ENCODE data around the gene CNNM4.

The CNNM4 gene

GRCh38 chr2:96847586-96847985 is 86.9 kb downstream of the CNNM4 start:
- H3K4me1 ChIP-seq = no peaks in the 10 kb centered on the region
- peaks cover 27 to 70% (median 59%) of the 10 kb centered on the region in 3 donors for H3K36me3 ChIP-seq
- H3K9me3 ChIP-seq = no peaks in the 10 kb centered on the region
- no peak for DNase-seq
- H3K27ac ChIP-seq = no peak overlapping the region
- no peaks in the 10 kb centered on the region for H3K27me3 ChIP-seq
- intact Hi-C loops (cut with DNase I; ENCODE audit: low total_unique reads) = no loop called here
- no peak overlapping the region for H3K4me3 ChIP-seq
- no peak for TF ChIP-seq CTCF (IDR thresholded peaks at IDR 0.05)

- Histone ChIP-seq H3K36me3 (peaks cover 31 to 77% (median 66%) of the 10 kb centered on the region in 3 donors), H3K27ac (no peak overlapping the region), H3K9me3 (no peaks in the 10 kb centered on the region), H3K4me3 (no peak overlapping the region), H3K27me3 (no peaks in the 10 kb centered on the region), H3K4me1 (no peaks in the 10 kb centered on the region)
- TF ChIP-seq CTCF (IDR thresholded peaks at IDR 0.05) = no peak
- no peak for DNase-seq
- intact Hi-C loops (cut with DNase I; ENCODE audit: low total_unique reads) = loop anchor here (2.0 kb wide), 1 partner anchor 109 kb away; no protein-coding TSS in a partner anchor
Measured at GRCh38 chr2:96848264-96848663, 87.6 kb downstream of the CNNM4 start.

GRCh38 chr2:96852667-96853066 is 92.0 kb downstream of the CNNM4 start:
- H3K27me3 ChIP-seq = no peaks in the 10 kb centered on the region
- no peak for TF ChIP-seq CTCF (IDR thresholded peaks at IDR 0.05)
- DNase-seq = no peak
- H3K4me1 ChIP-seq = peaks cover 0 to 14% (median 9%) of the 10 kb centered on the region in 4 donors
- H3K4me3 ChIP-seq = no peak overlapping the region
- H3K27ac ChIP-seq = no peak overlapping the region
- peaks cover 40 to 69% (median 53%) of the 10 kb centered on the region in 3 donors for H3K36me3 ChIP-seq
- no peaks in the 10 kb centered on the region for H3K9me3 ChIP-seq
- intact Hi-C loops (cut with DNase I; ENCODE audit: low total_unique reads) = no loop called here

GRCh38 chr2:96853321-96853720 is 92.6 kb downstream of the CNNM4 start:
- no peak for DNase-seq

GRCh38 chr2:96856776-96857666 is 96.3 kb downstream of the CNNM4 start:
- no peak for DNase-seq
- H3K9me3 ChIP-seq = no peaks in the 10 kb centered on the region
- H3K4me1 ChIP-seq = peaks cover 0 to 37% (median 29%) of the 10 kb centered on the region in 4 donors
- H3K27ac ChIP-seq = peak overlapping the region; percentile 84 to 85
- intact Hi-C loops (cut with DNase I; ENCODE audit: low total_unique reads) = loop anchor here (2.0 to 5.0 kb wide), 2 partner anchors 40 to 94 kb away; partner anchors contain the start of gene CNNM3
- peaks cover 35 to 48% (median 37%) of the 10 kb centered on the region in 3 donors for H3K36me3 ChIP-seq
- TF ChIP-seq CTCF (IDR thresholded peaks at IDR 0.05) = no peak
- no peaks in the 10 kb centered on the region for H3K27me3 ChIP-seq
- peak overlapping the region; percentile 77 to 85 for H3K4me3 ChIP-seq

More at GRCh38 chr2:96853321-96853720, 92.6 kb downstream of the CNNM4 start:
- TF ChIP-seq CTCF (IDR thresholded peaks at IDR 0.05) = no peak
- Histone ChIP-seq H3K36me3 (peaks cover 35 to 62% (median 47%) of the 10 kb centered on the region in 3 donors), H3K27ac (no peak overlapping the region), H3K27me3 (no peaks in the 10 kb centered on the region), H3K4me1 (peaks cover 0 to 14% (median 9%) of the 10 kb centered on the region in 4 donors), H3K9me3 (no peaks in the 10 kb centered on the region), H3K4me3 (no peak overlapping the region)
- intact Hi-C loops (cut with DNase I; ENCODE audit: low total_unique reads) = no loop called here

Data from tibial artery (tissue), 4 donors.